ENCODE measurements around the gene STOML2.

- TF ChIP-seq POLR2A (IDR thresholded peaks at IDR 0.05), result peak in 3 of 4 donors; percentile 33 to 68 (median 44)
- TF ChIP-seq, protein P1, sequence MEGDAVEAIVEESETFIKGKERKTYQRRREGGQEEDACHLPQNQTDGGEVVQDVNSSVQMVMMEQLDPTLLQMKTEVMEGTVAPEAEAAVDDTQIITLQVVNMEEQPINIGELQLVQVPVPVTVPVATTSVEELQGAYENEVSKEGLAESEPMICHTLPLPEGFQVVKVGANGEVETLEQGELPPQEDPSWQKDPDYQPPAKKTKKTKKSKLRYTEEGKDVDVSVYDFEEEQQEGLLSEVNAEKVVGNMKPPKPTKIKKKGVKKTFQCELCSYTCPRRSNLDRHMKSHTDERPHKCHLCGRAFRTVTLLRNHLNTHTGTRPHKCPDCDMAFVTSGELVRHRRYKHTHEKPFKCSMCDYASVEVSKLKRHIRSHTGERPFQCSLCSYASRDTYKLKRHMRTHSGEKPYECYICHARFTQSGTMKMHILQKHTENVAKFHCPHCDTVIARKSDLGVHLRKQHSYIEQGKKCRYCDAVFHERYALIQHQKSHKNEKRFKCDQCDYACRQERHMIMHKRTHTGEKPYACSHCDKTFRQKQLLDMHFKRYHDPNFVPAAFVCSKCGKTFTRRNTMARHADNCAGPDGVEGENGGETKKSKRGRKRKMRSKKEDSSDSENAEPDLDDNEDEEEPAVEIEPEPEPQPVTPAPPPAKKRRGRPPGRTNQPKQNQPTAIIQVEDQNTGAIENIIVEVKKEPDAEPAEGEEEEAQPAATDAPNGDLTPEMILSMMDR (IDR thresholded peaks at IDR 0.05), result peak in 3 of 6 experiments; percentile 7 to 27 (median 12)
- peak in 1 of 4 donors; percentile 6 for TF ChIP-seq EP300 (IDR thresholded peaks at IDR 0.05)
- peak; percentile 86 to 88 for TF ChIP-seq POLR2AphosphoS5 (IDR thresholded peaks at IDR 0.05)
Measured at GRCh38 chr9:35102769-35103659, at the start of gene STOML2.
